GM12875 (cell line): ENCODE results near the gene CLSTN2.

ENCODE experiments used
- H3K4me3 ChIP-seq: one replicate; pipeline ENCODE4 v1.5.1; 2011; ENCODE audit warnings: low read depth, low read length, control low read depth
- CTCF ChIP-seq: IDR thresholded peaks from 2 replicates; pipeline ENCODE4 v1.5.1; 2011; ENCODE audit warnings: low read depth, mild to moderate bottlenecking, control low read depth, inconsistent platforms, low read length, moderate library complexity, borderline replicate concordance; ENCODE audit not compliant: insufficient read depth

CLSTN2 gene

DNA sequence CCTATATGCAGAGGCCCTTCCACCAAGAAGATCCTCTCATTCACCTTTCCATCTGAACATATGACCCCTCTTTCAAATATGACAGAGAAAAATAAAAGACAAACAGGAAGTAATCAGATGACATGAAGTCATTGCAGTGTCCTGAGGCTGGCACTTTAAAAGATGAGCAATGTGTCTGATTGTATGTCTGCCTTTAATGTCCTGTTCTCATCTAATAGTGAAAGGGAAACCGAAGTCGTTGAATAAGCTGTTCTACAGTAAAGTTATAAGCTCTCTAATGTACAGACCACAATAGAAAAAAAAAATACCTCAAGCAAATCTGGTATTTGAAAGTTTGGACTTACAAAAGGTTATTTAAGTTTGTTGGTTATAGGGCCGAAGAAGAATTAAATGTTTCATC, 243.0 kb downstream of the CLSTN2 start:
- TF ChIP-seq CTCF, result no peak
- H3K4me3 ChIP-seq, result no peak overlapping the region

DNA sequence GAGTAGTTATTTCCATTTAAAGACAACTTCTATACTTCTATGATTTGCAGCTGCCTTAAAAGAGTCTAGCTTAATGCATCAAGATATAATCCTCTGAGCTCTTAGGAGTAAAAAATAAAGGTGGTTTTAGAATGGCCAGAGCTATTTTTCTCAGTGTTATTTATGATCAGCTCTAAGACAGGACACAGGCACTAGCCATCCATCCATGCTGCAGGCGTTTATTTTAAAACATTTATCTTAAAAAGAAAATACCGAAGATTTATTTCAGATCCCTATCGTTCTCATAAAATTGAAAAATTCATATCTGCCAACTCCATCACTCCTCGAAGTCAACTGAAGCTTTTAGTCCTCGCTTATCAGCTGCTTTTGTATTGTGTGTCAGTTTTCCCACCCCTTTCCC, 243.5 kb downstream of the CLSTN2 start:
- no peak for TF ChIP-seq CTCF
- no peak overlapping the region for H3K4me3 ChIP-seq

DNA sequence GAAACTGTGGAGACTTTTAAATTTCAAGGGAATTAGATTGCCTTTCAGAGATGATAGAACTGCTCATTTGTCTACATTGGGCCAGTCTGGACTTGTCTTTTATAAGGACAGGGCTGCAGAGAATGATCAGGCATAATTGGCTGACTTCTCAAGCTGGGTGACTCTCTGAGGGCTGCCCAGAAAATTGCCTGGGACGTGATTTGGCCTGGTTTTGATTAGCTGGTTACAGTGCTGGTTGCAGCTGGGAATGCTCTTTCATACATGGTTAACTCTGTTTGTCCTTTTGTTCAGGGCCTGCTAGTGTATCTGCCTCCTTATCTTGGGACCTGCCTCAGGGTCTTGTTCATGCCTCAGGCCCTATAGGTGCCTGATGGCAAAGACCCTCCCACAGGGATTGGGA, 245.6 kb downstream of the CLSTN2 start:
- no peak for TF ChIP-seq CTCF
- no peak overlapping the region for H3K4me3 ChIP-seq

DNA sequence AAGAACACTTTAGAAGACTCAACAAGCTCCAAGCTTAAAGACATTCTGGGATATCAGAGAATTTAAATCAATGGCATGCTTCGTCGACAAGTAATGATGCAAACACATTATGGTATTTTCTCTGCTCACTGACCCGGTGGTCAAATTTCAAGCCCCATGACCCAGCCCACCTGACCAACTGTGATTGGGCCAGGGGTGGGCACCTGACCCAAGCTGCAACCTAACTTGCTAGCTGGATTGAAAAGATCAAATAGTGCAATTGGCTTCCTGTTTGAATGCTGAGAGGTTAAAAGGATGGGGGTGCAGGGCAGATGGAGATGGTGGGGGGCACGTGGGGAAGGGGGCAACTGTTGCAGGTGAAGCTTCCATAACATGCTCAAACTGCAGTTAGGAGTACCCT, 250.4 kb downstream of the CLSTN2 start:
- no peak overlapping the region for H3K4me3 ChIP-seq
- no peak for TF ChIP-seq CTCF

DNA sequence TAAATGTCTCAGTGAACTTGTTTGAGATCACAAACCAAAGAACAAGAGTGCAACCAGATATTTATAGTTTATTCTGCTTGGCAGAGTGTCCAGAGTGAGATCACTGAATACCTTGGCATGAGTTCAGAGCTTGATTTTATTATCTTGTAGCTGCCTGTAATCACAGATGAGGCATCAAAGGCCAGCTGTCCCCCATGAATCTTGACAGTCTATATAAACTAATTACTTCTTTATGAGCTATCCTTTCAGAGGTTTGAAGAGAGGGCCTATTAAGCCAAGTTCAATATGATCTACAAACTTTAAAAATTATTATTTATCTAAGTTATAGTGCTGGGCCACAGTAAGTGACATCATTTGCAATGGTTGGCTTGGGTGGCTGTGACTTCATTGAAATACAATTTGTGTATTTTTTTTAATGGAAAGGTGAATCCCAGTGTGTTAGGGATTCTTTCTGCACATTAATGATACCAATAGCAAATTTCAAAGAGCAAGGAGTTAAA, 251.5 kb downstream of the CLSTN2 start:
- H3K4me3 ChIP-seq, result no peak overlapping the region
- no peak for TF ChIP-seq CTCF

DNA sequence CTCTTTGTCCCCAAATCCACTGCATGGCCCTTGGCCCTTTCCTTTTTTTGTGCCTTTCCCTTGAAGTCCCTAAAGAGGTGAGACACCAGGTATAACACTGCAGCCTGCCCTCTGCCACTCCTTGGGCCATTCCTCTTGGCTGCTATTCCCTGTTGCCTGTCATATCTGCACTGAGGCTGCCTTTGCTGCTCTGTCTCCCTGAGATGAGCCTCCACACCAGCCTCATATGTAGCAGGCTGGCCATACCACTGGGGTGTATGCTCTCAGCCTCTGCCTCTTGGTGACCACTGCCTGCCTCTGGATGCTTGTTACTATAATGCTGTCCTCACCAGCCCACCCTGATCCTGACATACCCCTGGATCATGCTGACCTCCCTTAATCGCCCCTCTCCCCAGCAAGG, 252.0 kb downstream of the CLSTN2 start:
- TF ChIP-seq CTCF, result no peak

GRCh38 chr3:140187656-140188221, 252.8 kb downstream of the CLSTN2 start:
- TF ChIP-seq CTCF, result no peak
- no peak overlapping the region for H3K4me3 ChIP-seq

More for the DNA sequence above, 252.0 kb downstream of the CLSTN2 start:
- H3K4me3 ChIP-seq, result no peak overlapping the region
